Endothelial cell of umbilical vein (primary cell): ENCODE results near the gene JCAD. TPM values are rescaled to one million over a fixed set of nuclear protein-coding genes. Genes with fewer than 3 reads are reported as not detected.

ENCODE experiments used
- BruUV-seq: library from RNA; stranded (reverse); fragments of 400-500 nt; replicated peaks from 2 replicates; lab custom pipeline; 2021; lab: Mats Ljungman, UMichigan
- CTCF ChIA-PET: fragments of 300-600, 350-600 bp; sonication (Branson Sonifier 250); formaldehyde crosslinking; loops from one replicate; lab custom pipeline; 2021; ENCODE audit warnings: antibody characterized with exemption, inconsistent platforms; lab: Charles Lee
- POLR2A ChIA-PET: fragments of 300-600, 350-600 bp; sonication (Branson Sonifier 250); formaldehyde crosslinking; loops from one replicate; lab custom pipeline; 2021; ENCODE audit warnings: antibody characterized with exemption, inconsistent platforms; lab: Charles Lee
- DNase-seq: peaks from one replicate; pipeline ENCODE4 v3.0.0-alpha.2; 2011; ENCODE audit warnings: low read depth, low spot score
- FAIRE-seq: peaks from 2 replicates; lab custom pipeline; 2011; peaks lifted over from hg19 to GRCh38; lab: Jason Lieb, UNC
- H2AFZ ChIP-seq: 2 replicates; pipeline ENCODE4 v1.6.0; 2012; ENCODE audit warnings: low read depth, low read length, control low read depth, inconsistent platforms
- H3K27ac ChIP-seq: 2 replicates; pipeline ENCODE4 v1.5.1; 2011; ENCODE audit warnings: low read depth, mild to moderate bottlenecking, control low read depth, low read length, moderate library complexity; ENCODE audit not compliant: insufficient read depth
- H3K27me3 ChIP-seq, 2 experiments: 2 replicates each; pipeline versions ENCODE4 v1.6.0 to v1.6.1; 2011; ENCODE audit warnings: low read length in 2 of 2, mixed read lengths in 1 of 2; ENCODE audit not compliant: control insufficient read depth in 2 of 2, insufficient read depth in 2 of 2
- H3K36me3 ChIP-seq, 2 experiments: 2 replicates in 1 of 2; 3 replicates in 1 of 2; pipeline ENCODE4 v1.5.1; 2011; ENCODE audit warnings: low read length in 2 of 2, mild to moderate bottlenecking in 1 of 2, moderate library complexity in 1 of 2; ENCODE audit not compliant: control insufficient read depth in 2 of 2, insufficient read depth in 2 of 2; ENCODE audit errors: extremely low read depth in 1 of 2
- H3K4me1 ChIP-seq: 3 replicates; pipeline ENCODE4 v1.5.1; 2011; ENCODE audit warnings: mild to moderate bottlenecking, low read length; ENCODE audit not compliant: control insufficient read depth, insufficient read depth; ENCODE audit errors: extremely low read depth
- H3K4me2 ChIP-seq: 2 replicates; pipeline ENCODE4 v1.6.1; 2011; ENCODE audit warnings: low read length, control low read depth, mixed read lengths; ENCODE audit not compliant: insufficient read depth
- H3K4me3 ChIP-seq, 3 experiments: fragments of 200-600 bp in 1 of 3; sonication (generic), shearing (Covaris generic) in 1 of 3; replicated peaks in 1 of 3; 2 replicates each; pipeline ENCODE4 v1.5.1; 2011 to 2016; ENCODE audit warnings: control low read depth in 3 of 3, low read length in 3 of 3, mild to moderate bottlenecking in 2 of 3, inconsistent platforms in 1 of 3, low read depth in 1 of 3, moderate library complexity in 1 of 3; ENCODE audit not compliant: insufficient read depth in 1 of 3
- H3K79me2 ChIP-seq: 2 replicates; pipeline ENCODE4 v1.6.0; 2012; ENCODE audit warnings: low read length, inconsistent platforms; ENCODE audit not compliant: control insufficient read depth, insufficient read depth
- H3K9ac ChIP-seq: replicated peaks from 2 replicates; pipeline ENCODE3; 2011; ENCODE audit warnings: low read length, control low read depth; ENCODE audit not compliant: insufficient read depth; ENCODE audit errors: extremely low read depth
- H3K9me1 ChIP-seq: replicated peaks from 3 replicates; pipeline ENCODE4 v1.6.0; 2011; ENCODE audit warnings: mild to moderate bottlenecking, low read length; ENCODE audit not compliant: control insufficient read depth, insufficient read depth; ENCODE audit errors: extremely low read depth
- H3K9me3 ChIP-seq: replicated peaks from 2 replicates; pipeline ENCODE4 v1.5.1; 2012; ENCODE audit warnings: low read length, inconsistent platforms; ENCODE audit not compliant: control insufficient read depth, insufficient read depth
- H4K20me1 ChIP-seq: replicated peaks from 2 replicates; pipeline ENCODE3; 2011; ENCODE audit warnings: mild to moderate bottlenecking, low read length; ENCODE audit not compliant: control insufficient read depth, insufficient read depth; ENCODE audit errors: extremely low read depth
- EZH2 ChIP-seq: IDR thresholded peaks from 2 replicates; pipeline ENCODE4 v1.6.1; 2012; ENCODE audit warnings: borderline replicate concordance, low read depth, mild to moderate bottlenecking, moderate library complexity, low read length, inconsistent platforms; ENCODE audit not compliant: severe bottlenecking
- FOS ChIP-seq: IDR thresholded peaks from 2 replicates; pipeline ENCODE4 v1.6.1; 2011; ENCODE audit warnings: mild to moderate bottlenecking, low read length, moderate library complexity, borderline replicate concordance; ENCODE audit not compliant: insufficient read depth
- JUN ChIP-seq: IDR thresholded peaks from 2 replicates; pipeline ENCODE4 v1.6.1; 2011; ENCODE audit warnings: borderline replicate concordance, low read depth; ENCODE audit not compliant: insufficient read length, insufficient read depth
- POLR2AphosphoS5 ChIP-seq: IDR thresholded peaks from 2 replicates; pipeline ENCODE4 v1.6.1; 2012; ENCODE audit warnings: low read depth, mild to moderate bottlenecking, control low read depth, low read length, moderate library complexity; ENCODE audit not compliant: insufficient read depth
- dilution Hi-C: fragments of 300-500 bp; cut with MboI; formaldehyde crosslinking; loops from one replicate; pipeline ENCODE4 v1.15.0; 2019; ENCODE audit warnings: low sequenced_read_pairs; ENCODE audit not compliant: extremely low pct_ligation_motif_present
- intact Hi-C: fragments of 100-400 bp; cut with micrococcal nuclease; formaldehyde crosslinking; loops from one replicate; pipeline ENCODE4 v1.10.0; 2022
- polyA plus RNA-seq, 4 experiments: library from polyadenylated mRNA; depleted of rRNA in 3 of 4; stranded (reverse) in 3 of 4; unstranded in 1 of 4; fragments of >200 nt; gene quantifications; 2 replicates each; pipeline versions ENCODE4 v1.2.1 to v1.2.3, GENCODE V29; 2011 to 2012; ENCODE audit warnings: missing spikeins in 1 of 4
- total RNA-seq: library from RNA; stranded (reverse); gene quantifications from 2 replicates; pipeline ENCODE4 v1.2.3, GENCODE V29; 2021
- TF ChIP-seq, protein P1 (sequence below): IDR thresholded peaks from 2 replicates; pipeline ENCODE4 v1.6.1; 2011; ENCODE audit not compliant: insufficient read depth, insufficient read length
- TF ChIP-seq, protein P2 (sequence below), 2 donors: IDR thresholded peaks; 1 replicate in 1 of 2; 2 replicates in 1 of 2; pipeline ENCODE4 v1.5.1; 2011; ENCODE audit warnings: low read length in 2 of 2, mild to moderate bottlenecking in 2 of 2, moderate library complexity in 2 of 2, control low read depth in 1 of 2, inconsistent platforms in 1 of 2, low read depth in 1 of 2; ENCODE audit not compliant: insufficient read depth in 1 of 2; ENCODE audit errors: extremely low read depth in 1 of 2

Gene JCAD
- total and polyA plus RNA-seq, 2 donors (not counting 3 experiments of a cell fraction or from before 2014, with no cell fraction given) = 17.5 to 76.3 TPM

DNA sequence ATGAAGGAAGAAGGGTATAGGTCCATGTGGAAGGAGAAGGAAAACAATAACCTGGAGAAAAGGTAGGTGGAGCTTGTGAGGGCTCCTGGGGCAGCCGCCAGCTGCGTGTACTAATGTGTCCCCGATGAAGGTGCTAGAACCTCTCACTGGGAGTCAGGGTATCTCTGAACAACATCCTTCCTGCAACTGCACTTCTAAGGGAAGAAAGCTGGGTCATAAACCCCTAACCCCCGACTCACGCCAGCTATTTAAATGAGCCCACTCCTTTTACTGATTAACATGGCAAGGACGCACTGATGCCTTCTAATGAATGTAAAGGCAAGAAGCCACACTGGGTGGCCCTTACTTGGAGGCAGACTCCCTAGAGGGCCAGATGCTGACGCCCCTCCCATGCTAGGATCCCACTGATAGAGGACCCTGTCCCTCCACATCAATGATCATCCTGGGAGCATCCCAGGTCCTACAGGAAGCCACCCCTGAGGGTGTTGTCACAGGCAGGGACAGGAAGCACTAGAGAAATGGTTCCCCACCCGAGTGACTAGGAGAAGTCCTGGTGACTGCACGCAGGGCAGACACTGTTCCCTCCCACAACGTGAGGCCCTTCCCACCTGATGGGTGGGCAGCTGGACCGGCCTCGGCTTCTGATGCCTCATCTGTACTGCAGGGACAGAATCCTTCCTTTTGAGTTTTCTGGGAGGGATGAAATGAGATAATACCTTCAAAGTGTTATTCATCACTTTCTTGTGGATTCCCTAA is 20.4 kb downstream of the JCAD start:
- no peaks in the 10 kb centered on the region for H3K9me1 ChIP-seq
- DNase-seq = no peak
- CTCF ChIA-PET = interaction anchor here (1.0 to 1.3 kb wide), 3 partner anchors 10 to 205 kb away, joined by 3 to 5 read pairs (median 3); no protein-coding TSS in a partner anchor
- peaks cover 50% of the 10 kb centered on the region for H3K4me1 ChIP-seq
- dilution Hi-C loops (no loop called here), intact Hi-C loops (no loop called here)
- no peaks in the 10 kb centered on the region for H3K9me3 ChIP-seq
- no peak overlapping the region for H3K4me3 ChIP-seq
- POLR2A ChIA-PET = interaction anchor here (0.6 to 0.7 kb wide), 4 partner anchors 10 to 190 kb away, joined by 4 to 7 read pairs (median 4); no protein-coding TSS in a partner anchor
- no peak for TF ChIP-seq FOS
- no peak for TF ChIP-seq POLR2AphosphoS5
- no peak for TF ChIP-seq EZH2
- TF ChIP-seq, protein P1, sequence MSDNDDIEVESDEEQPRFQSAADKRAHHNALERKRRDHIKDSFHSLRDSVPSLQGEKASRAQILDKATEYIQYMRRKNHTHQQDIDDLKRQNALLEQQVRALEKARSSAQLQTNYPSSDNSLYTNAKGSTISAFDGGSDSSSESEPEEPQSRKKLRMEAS = no peak
- TF ChIP-seq JUN = no peak
- TF ChIP-seq, protein P2, sequence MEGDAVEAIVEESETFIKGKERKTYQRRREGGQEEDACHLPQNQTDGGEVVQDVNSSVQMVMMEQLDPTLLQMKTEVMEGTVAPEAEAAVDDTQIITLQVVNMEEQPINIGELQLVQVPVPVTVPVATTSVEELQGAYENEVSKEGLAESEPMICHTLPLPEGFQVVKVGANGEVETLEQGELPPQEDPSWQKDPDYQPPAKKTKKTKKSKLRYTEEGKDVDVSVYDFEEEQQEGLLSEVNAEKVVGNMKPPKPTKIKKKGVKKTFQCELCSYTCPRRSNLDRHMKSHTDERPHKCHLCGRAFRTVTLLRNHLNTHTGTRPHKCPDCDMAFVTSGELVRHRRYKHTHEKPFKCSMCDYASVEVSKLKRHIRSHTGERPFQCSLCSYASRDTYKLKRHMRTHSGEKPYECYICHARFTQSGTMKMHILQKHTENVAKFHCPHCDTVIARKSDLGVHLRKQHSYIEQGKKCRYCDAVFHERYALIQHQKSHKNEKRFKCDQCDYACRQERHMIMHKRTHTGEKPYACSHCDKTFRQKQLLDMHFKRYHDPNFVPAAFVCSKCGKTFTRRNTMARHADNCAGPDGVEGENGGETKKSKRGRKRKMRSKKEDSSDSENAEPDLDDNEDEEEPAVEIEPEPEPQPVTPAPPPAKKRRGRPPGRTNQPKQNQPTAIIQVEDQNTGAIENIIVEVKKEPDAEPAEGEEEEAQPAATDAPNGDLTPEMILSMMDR (IDR thresholded peaks at IDR 0.05; ENCODE audit: extremely low read depth in 1 of 2, insufficient read depth in 1 of 2, low read depth in 1 of 2, low read length in 2 of 2) = no peak
- H3K27me3 ChIP-seq = no peaks in the 10 kb centered on the region
- H2AFZ ChIP-seq = no peak overlapping the region
- H4K20me1 ChIP-seq = no peaks in the 10 kb centered on the region
- H3K27ac ChIP-seq = no peak overlapping the region
- no TSS peak for BruUV-seq
- H3K4me2 ChIP-seq = no peak overlapping the region
- H3K9ac ChIP-seq = no peak overlapping the region
- no peak for FAIRE-seq
- peaks cover 20 to 31% of the 10 kb centered on the region in 2 experiments for H3K36me3 ChIP-seq
- no peaks in the 10 kb centered on the region for H3K79me2 ChIP-seq
